Smooth muscle cell (in vitro differentiated cells): ENCODE measurements around the gene MREG. TPM values are rescaled to one million over a fixed set of nuclear protein-coding genes. Genes with fewer than 3 reads are reported as not detected.

ENCODE experiments used
- DNase-seq: peaks from one replicate; lab custom pipeline; 2025; ENCODE audit not compliant: unreplicated experiment; lab: John Stamatoyannopoulos, UW
- H2AFZ ChIP-seq: fragments of 200-600 bp; sonication (generic); 2 replicates; pipeline ENCODE4 v1.6.0; 2016; ENCODE audit warnings: antibody characterized with exemption, low read depth, mild to moderate bottlenecking
- H3F3A ChIP-seq: fragments of 200-600 bp; sonication (generic); 2 replicates; pipeline ENCODE4 v1.6.0; 2017; ENCODE audit warnings: antibody characterized with exemption, low read depth
- H3K27ac ChIP-seq: fragments of 200-600 bp; sonication (generic); 2 replicates; pipeline ENCODE4 v1.5.1; 2016; ENCODE audit warnings: low read depth, mild to moderate bottlenecking
- H3K27me3 ChIP-seq: fragments of 200-600 bp; sonication (generic); 2 replicates; pipeline ENCODE4 v1.6.1; 2016; ENCODE audit warnings: low read depth, mild to moderate bottlenecking
- H3K36me3 ChIP-seq: fragments of 200-600 bp; sonication (generic); 2 replicates; pipeline ENCODE4 v1.5.1; 2016; ENCODE audit warnings: low read depth
- H3K4me1 ChIP-seq: fragments of 200-600 bp; sonication (generic); 2 replicates; pipeline ENCODE4 v1.5.1; 2016; ENCODE audit warnings: low read depth
- H3K4me2 ChIP-seq: fragments of 200-600 bp; sonication (generic); 2 replicates; pipeline ENCODE4 v1.6.0; 2016; ENCODE audit warnings: mild to moderate bottlenecking
- H3K4me3 ChIP-seq: fragments of 200-600 bp; sonication (generic); 2 replicates; pipeline ENCODE4 v1.5.1; 2016; ENCODE audit warnings: mild to moderate bottlenecking
- H3K79me2 ChIP-seq: fragments of 200-600 bp; sonication (generic); 2 replicates; pipeline ENCODE4 v1.6.0; 2016; ENCODE audit warnings: low read depth, mild to moderate bottlenecking
- H3K9ac ChIP-seq: fragments of 200-600 bp; sonication (generic); 2 replicates; pipeline ENCODE4 v1.6.0; 2016; ENCODE audit warnings: low read depth
- H3K9me3 ChIP-seq: fragments of 200-600 bp; sonication (generic); replicated peaks from 2 replicates; pipeline ENCODE4 v1.5.1; 2016; ENCODE audit warnings: low read depth
- H4K20me1 ChIP-seq: fragments of 200-600 bp; sonication (generic); 2 replicates; pipeline ENCODE4 v1.6.0; 2016; ENCODE audit warnings: low read depth
- CTCF ChIP-seq: fragments of 200-600 bp; sonication (generic); IDR thresholded peaks from 2 replicates; pipeline ENCODE4 v1.5.1; 2017; ENCODE audit warnings: borderline replicate concordance, mild to moderate bottlenecking, antibody characterized with exemption; ENCODE audit not compliant: insufficient read depth, poor library complexity, severe bottlenecking
- WGBS: methylation state at CpG from one replicate; pipeline ENCODE4 v1.1.7; 2016; ENCODE audit warnings: low lambda C conversion rate; 5-methylcytosine and 5-hydroxymethylcytosine counted together
- polyA plus RNA-seq: library from polyadenylated mRNA; unstranded; fragments of >200 nt; fragmentation: Nextera tagmentation; extraction: Ambion mirVana; gene quantifications from 2 replicates; pipeline ENCODE4 v1.2.1, GENCODE V29; 2016
- total RNA-seq: library from RNA; depleted of rRNA; stranded (reverse); fragments of >200 nt; gene quantifications from 2 replicates; pipeline ENCODE4 v1.2.3, GENCODE V29; 2014

The MREG gene
- total and polyA plus RNA-seq, 2 experiments from 2014 or later, result 2.3 to 5.5 TPM

GRCh38 chr2:215942194-215942593 is 71.2 kb downstream of the MREG start:
- WGBS, result 95% methylated on average over 3 of the region's 3 CpGs

GRCh38 chr2:215941726-215942125 is 71.6 kb downstream of the MREG start:
- no peak overlapping the region for H3K4me2 ChIP-seq
- no peak for DNase-seq
- TF ChIP-seq CTCF, result no peak
- H3K9ac ChIP-seq, result no peak overlapping the region
- no peaks in the 10 kb centered on the region for H3K79me2 ChIP-seq
- WGBS, result 97% methylated on average over 1 of the region's 1 CpG
- no peaks in the 10 kb centered on the region for H3K4me1 ChIP-seq
- H3F3A ChIP-seq, result no peaks in the 10 kb centered on the region
- H4K20me1 ChIP-seq, result no peaks in the 10 kb centered on the region
- H3K27ac ChIP-seq, result no peak overlapping the region
- H3K27me3 ChIP-seq, result no peaks in the 10 kb centered on the region
- H3K36me3 ChIP-seq, result no peaks in the 10 kb centered on the region
- no peak overlapping the region for H2AFZ ChIP-seq
- no peak overlapping the region for H3K4me3 ChIP-seq
- no peaks in the 10 kb centered on the region for H3K9me3 ChIP-seq

More at GRCh38 chr2:215942194-215942593, 71.2 kb downstream of the MREG start:
- Histone ChIP-seq H3K36me3 (no peaks in the 10 kb centered on the region), H3K4me3 (no peak overlapping the region), H3K79me2 (no peaks in the 10 kb centered on the region), H4K20me1 (no peaks in the 10 kb centered on the region), H3K4me1 (no peaks in the 10 kb centered on the region), H3F3A (no peaks in the 10 kb centered on the region), H3K9me3 (no peaks in the 10 kb centered on the region), H3K27me3 (no peaks in the 10 kb centered on the region), H3K4me2 (no peak overlapping the region), H3K9ac (no peak overlapping the region), H2AFZ (no peak overlapping the region), H3K27ac (no peak overlapping the region)
- DNase-seq, result no peak
- no peak for TF ChIP-seq CTCF

DNA sequence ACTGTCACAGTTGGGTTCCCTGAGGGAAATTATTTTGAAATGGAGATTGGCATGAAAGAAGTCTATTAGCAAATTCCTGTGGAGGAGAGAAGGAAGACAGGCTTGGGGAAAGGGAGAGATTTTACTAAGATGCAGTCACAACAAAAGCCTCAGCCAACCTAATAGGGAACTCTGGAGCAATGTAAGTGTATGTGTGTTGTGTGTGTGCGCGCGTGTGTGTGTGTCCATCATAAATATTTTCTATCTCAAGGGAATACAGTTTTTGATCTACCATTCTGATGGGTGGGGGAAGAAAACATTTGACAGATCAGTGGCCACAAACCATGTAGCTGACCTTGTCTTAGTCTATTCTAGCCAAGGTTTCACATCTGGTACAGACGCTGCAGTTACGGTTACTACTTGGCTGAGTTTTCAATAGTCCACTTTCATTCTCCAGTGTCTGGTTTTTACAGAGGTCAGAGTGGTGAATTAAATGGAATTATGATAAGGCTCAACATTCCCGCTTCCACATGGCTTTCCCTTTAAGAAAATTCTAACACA is 72.6 kb downstream of the MREG start:
- no peak for DNase-seq
- Histone ChIP-seq H3F3A (no peaks in the 10 kb centered on the region), H3K4me3 (no peak overlapping the region), H2AFZ (no peak overlapping the region), H3K9me3 (no peaks in the 10 kb centered on the region), H3K79me2 (no peaks in the 10 kb centered on the region), H4K20me1 (no peaks in the 10 kb centered on the region), H3K9ac (no peak overlapping the region), H3K4me2 (no peak overlapping the region), H3K36me3 (no peaks in the 10 kb centered on the region), H3K4me1 (no peaks in the 10 kb centered on the region), H3K27ac (no peak overlapping the region), H3K27me3 (no peaks in the 10 kb centered on the region)
- WGBS, result 62% methylated on average over 6 of the region's 6 CpGs
- no peak for TF ChIP-seq CTCF

DNA sequence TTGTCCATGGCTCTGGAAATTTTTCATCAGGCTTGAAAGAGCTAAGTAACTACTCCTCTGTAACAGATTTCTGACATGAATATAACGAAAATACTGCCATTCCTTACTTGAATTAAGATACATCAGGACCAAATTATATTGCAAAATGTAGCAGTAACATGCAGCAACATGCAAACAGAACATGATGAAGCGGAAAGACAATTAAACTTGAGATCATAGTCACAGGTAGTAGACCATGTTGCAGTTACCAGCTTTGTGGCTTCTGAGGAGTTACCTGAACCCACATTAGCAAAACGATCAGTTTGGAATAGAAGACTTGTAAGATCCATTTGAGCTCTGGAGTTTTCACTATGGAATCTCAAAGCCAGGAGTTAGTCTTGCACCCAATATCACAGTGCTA is 76.2 kb downstream of the MREG start:
- H3K4me1 ChIP-seq, result no peaks in the 10 kb centered on the region
- H3K27me3 ChIP-seq, result no peaks in the 10 kb centered on the region
- H3K9ac ChIP-seq, result no peak overlapping the region
- H3F3A ChIP-seq, result no peaks in the 10 kb centered on the region
- H3K9me3 ChIP-seq, result no peaks in the 10 kb centered on the region
- no peak for DNase-seq
- H3K4me2 ChIP-seq, result no peak overlapping the region
- no peaks in the 10 kb centered on the region for H3K79me2 ChIP-seq
- no peak overlapping the region for H2AFZ ChIP-seq
- TF ChIP-seq CTCF, result no peak
- no peak overlapping the region for H3K4me3 ChIP-seq
- no peaks in the 10 kb centered on the region for H4K20me1 ChIP-seq
- H3K36me3 ChIP-seq, result no peaks in the 10 kb centered on the region
- H3K27ac ChIP-seq, result no peak overlapping the region
- WGBS, result 86% methylated on average over 3 of the region's 3 CpGs
